Measurements from ENCODE around the gene USO1. TPM values are rescaled to one million over a fixed set of nuclear protein-coding genes. Genes with fewer than 3 reads are reported as not detected.
A peak's percentile ranks its signal among the peaks of the same experiment; 100 is the strongest.
"Not testable (repeated sequence)": the region's sequence is repeated elsewhere in the genome, so short reads cannot be mapped to it uniquely, and the experiment has no call there.

The USO1 gene
- total RNA-seq, 2 experiments from 2014 or later: 55.2 to 56.7 TPM

DNA sequence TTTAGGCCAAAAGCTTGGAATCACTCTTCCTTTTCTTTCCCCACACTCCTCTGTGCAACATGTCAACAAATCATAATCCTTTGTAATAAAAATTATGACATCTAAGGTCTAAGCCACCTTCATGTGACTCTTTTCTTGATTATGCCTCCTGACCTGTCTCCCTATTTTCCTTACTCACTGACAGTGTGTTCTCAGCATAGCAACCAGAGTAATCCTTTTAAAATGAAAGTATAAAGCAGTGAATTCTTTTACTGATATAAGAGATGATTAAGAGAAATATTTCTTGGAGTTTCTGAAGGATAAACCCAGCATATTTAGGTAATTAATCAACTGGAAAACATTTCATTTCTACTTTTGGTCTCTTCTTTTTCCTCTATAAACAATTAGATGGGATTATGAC, 44.7 kb downstream of the USO1 start:
- ChIA-PET POLR2A (no interaction called here), CTCF (interaction anchor here (0.6 to 1.5 kb wide), 3 partner anchors 15 to 28 kb away, joined by 3 to 4 read pairs (median 4); no protein-coding TSS in a partner anchor)
- peaks cover 16% of the 10 kb centered on the region for H3K36me3 Mint-ChIP-seq (ENCODE audit: low read depth)
- DNase-seq (no peak), ATAC-seq (no peak)
- H3K27me3 Mint-ChIP-seq: no peaks in the 10 kb centered on the region
- no peaks in the 10 kb centered on the region for H3K9me3 Mint-ChIP-seq (ENCODE audit: low read depth)
- intact Hi-C loops (cut with DNase I, micrococcal nuclease): no loop called here
- no peak overlapping the region for H3K4me3 Mint-ChIP-seq
- peaks cover 2% of the 10 kb centered on the region for H3K4me1 Mint-ChIP-seq
- H3K27ac Mint-ChIP-seq: no peak overlapping the region

DNA sequence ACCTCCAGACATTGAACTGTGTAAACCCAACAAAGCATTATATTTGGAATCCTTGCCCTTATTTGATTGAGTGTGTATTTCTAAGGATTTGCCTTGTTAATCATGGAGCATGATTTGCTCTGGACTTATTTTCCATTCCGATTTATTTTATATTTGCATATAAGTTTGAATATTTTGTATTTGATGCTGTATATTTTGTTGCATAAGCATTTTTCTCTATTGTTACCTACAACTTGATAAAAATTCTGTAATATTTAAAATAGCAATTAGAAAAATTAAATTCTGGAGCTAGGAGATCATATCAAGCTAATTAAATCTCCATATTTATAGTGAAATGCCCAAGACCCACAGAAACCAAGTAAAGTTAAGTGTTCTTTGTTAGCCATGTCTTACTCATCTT, 47.2 kb downstream of the USO1 start:
- Mint-ChIP-seq H3K4me1 (peaks cover 2% of the 10 kb centered on the region), H3K27me3 (no peaks in the 10 kb centered on the region), H3K27ac (no peak overlapping the region), H3K4me3 (no peak overlapping the region), H3K36me3 (ENCODE audit: low read depth) (peaks cover 35% of the 10 kb centered on the region), H3K9me3 (ENCODE audit: low read depth) (peaks cover 5% of the 10 kb centered on the region)
- CTCF ChIA-PET: interaction anchor here (1.8 kb wide), 1 partner anchor 8 kb away, joined by 4 read pairs; no protein-coding TSS in a partner anchor
- intact Hi-C loops (cut with DNase I, micrococcal nuclease): no loop called here
- POLR2A ChIA-PET: no interaction called here
- ATAC-seq (no peak), DNase-seq (no peak)

DNA sequence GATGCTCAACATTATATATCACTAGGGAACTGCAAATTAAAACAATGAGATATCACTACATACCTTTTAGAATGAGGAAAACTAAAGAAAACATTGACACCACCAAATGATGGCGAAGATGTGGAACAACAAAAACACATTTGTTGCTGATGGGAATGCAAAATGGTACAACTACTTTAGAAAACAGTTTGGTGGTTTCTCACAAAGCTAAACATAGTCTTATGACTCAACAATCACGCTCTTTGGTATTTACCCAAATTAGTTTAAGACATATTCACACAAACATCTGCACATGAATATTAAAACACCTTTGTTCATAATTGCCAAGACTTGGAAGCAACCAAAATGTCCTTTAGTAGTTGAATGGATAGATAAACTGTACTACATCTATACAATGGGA, 53.2 kb downstream of the USO1 start:
- peaks cover 5% of the 10 kb centered on the region for H3K9me3 Mint-ChIP-seq (ENCODE audit: low read depth)
- H3K4me1 Mint-ChIP-seq: peaks cover 3% of the 10 kb centered on the region
- no peaks in the 10 kb centered on the region for H3K27me3 Mint-ChIP-seq
- H3K4me3 Mint-ChIP-seq: no peak overlapping the region
- ChIA-PET CTCF (no interaction called here), POLR2A (no interaction called here)
- H3K27ac Mint-ChIP-seq: no peak overlapping the region
- intact Hi-C loops (cut with DNase I, micrococcal nuclease): no loop called here
- ATAC-seq (no peak), DNase-seq (no peak)
- peaks cover 50% of the 10 kb centered on the region for H3K36me3 Mint-ChIP-seq (ENCODE audit: low read depth)

DNA sequence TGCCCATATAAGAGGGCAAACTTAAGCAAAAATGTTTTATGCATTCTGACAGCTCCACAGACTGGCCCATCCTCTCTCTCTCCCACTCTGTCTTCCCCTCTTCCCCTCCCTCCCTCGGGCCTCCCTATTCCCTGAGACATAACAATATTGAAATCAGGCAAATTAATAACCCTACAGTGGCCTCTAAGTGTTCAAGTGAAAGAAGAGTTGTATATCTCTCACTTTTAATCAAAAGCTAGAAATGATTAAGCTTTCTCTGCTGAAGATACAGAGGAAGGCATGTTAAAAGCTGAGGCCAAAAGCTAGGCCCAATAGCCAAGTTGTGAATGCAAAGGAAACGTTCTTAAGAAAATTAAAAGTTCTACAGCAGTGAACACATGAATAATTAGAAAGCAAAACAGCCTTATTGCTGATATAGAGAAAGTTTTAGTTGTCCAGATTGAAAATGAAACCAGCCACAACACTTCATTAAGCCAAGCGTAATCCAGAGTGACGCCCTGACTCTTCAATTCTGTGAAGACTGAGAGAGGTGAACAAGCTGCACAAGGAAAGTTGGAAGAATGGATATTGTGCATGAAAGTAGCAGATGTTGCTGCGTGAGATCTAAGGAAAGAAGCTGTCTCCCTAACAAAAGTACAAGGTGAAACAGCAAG, 54.9 kb downstream of the USO1 start:
- H3K9me3 Mint-ChIP-seq (ENCODE audit: low read depth): peaks cover 5% of the 10 kb centered on the region
- peak; percentile 47 for ATAC-seq
- CTCF ChIA-PET: interaction anchor here (0.7 to 0.8 kb wide), 2 partner anchors 9 to 54 kb away, joined by 3 read pairs; no protein-coding TSS in a partner anchor
- intact Hi-C loops (cut with DNase I, micrococcal nuclease): no loop called here
- no peak overlapping the region for H3K27ac Mint-ChIP-seq
- POLR2A ChIA-PET: no interaction called here
- no peaks in the 10 kb centered on the region for H3K27me3 Mint-ChIP-seq
- H3K36me3 Mint-ChIP-seq (ENCODE audit: low read depth): peaks cover 47% of the 10 kb centered on the region
- DNase-seq: no peak
- no peak overlapping the region for H3K4me3 Mint-ChIP-seq
- H3K4me1 Mint-ChIP-seq: peaks cover 3% of the 10 kb centered on the region

DNA sequence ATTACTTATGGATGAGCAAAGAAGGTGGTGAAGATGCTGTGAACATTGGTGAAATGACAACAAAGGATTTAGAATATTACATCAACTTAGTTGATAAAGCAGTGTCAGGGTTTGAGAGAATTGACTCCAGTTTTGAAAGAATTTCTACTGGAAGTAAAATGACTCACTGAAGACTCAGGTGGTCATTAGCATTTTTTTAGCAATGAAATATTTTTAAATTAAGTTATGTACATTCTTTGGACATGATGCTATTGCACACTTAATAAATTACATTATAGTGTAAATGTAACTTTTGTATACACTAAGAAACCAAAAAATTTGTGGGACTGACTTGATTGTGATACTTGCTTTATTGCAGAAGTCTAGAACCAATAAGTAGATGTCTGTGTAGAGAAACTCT, 56.9 kb downstream of the USO1 start:
- DNase-seq (no peak), ATAC-seq (no peak)
- Mint-ChIP-seq H3K9me3 (ENCODE audit: low read depth) (no peaks in the 10 kb centered on the region), H3K4me3 (no peak overlapping the region), H3K4me1 (peaks cover 3% of the 10 kb centered on the region), H3K27ac (no peak overlapping the region), H3K36me3 (ENCODE audit: low read depth) (peaks cover 28% of the 10 kb centered on the region), H3K27me3 (no peaks in the 10 kb centered on the region)
- POLR2A ChIA-PET: no interaction called here
- CTCF ChIA-PET: interaction anchor here (1.2 kb wide), 1 partner anchor 57 kb away, joined by 3 read pairs; the partner anchor contains the start of gene USO1
- intact Hi-C loops (cut with DNase I, micrococcal nuclease): no loop called here

DNA sequence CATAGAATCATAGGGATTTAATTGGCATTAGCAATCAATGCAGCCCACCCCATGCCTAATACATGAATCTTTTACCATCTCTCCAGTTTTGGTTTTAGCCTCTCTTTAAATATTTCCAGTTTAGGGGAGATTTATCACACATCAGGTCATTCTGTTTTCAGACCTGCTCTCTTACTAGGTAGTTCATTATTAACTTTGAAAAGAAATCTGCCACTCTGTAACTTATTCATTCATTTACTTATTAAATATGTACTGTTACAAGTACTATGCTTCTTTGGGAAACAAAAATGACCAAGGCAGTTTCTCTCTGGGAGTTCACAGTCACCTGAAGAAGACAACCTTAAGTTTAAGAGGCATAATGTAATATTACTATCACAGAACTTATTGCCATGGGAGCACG, 62.1 kb downstream of the USO1 start:
- peaks cover 18% of the 10 kb centered on the region for H3K36me3 Mint-ChIP-seq (ENCODE audit: low read depth)
- CTCF ChIA-PET: interaction anchor here (1.1 kb wide), 1 partner anchor 18 kb away, joined by 4 read pairs; no protein-coding TSS in a partner anchor
- no peak overlapping the region for H3K27ac Mint-ChIP-seq
- intact Hi-C loops (cut with DNase I, micrococcal nuclease): no loop called here
- no peak for DNase-seq
- H3K27me3 Mint-ChIP-seq: no peaks in the 10 kb centered on the region
- no peak overlapping the region for H3K4me3 Mint-ChIP-seq
- POLR2A ChIA-PET: no interaction called here
- no peak for ATAC-seq
- no peaks in the 10 kb centered on the region for H3K4me1 Mint-ChIP-seq
- no peaks in the 10 kb centered on the region for H3K9me3 Mint-ChIP-seq (ENCODE audit: low read depth)

DNA sequence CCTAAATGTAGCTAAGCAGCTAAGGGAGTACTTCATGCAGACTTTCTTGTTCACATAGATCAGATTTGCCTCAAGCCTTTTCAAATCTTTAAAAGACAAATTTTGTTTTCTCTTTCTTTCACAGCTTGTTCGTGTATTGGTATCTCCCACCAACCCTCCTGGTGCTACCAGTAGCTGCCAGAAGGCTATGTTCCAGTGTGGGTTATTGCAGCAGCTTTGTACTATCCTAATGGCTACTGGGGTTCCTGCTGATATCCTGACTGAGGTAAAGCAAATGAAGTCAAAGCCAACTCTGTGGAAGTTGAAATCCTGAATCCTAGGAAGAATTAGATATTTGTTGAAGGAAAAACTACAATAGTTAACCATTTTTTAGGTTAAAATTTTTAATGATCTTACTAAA, 62.6 kb downstream of the USO1 start:
- H3K36me3 Mint-ChIP-seq (ENCODE audit: low read depth): peaks cover 16% of the 10 kb centered on the region
- H3K9me3 Mint-ChIP-seq (ENCODE audit: low read depth): no peaks in the 10 kb centered on the region
- no peak overlapping the region for H3K27ac Mint-ChIP-seq
- no peaks in the 10 kb centered on the region for H3K27me3 Mint-ChIP-seq
- intact Hi-C loops (cut with DNase I, micrococcal nuclease): no loop called here
- no peaks in the 10 kb centered on the region for H3K4me1 Mint-ChIP-seq
- H3K4me3 Mint-ChIP-seq: no peak overlapping the region
- ChIA-PET POLR2A (no interaction called here), CTCF (interaction anchor here (1.1 kb wide), 1 partner anchor 18 kb away, joined by 4 read pairs; no protein-coding TSS in a partner anchor)
- ATAC-seq (no peak), DNase-seq (no peak)

DNA sequence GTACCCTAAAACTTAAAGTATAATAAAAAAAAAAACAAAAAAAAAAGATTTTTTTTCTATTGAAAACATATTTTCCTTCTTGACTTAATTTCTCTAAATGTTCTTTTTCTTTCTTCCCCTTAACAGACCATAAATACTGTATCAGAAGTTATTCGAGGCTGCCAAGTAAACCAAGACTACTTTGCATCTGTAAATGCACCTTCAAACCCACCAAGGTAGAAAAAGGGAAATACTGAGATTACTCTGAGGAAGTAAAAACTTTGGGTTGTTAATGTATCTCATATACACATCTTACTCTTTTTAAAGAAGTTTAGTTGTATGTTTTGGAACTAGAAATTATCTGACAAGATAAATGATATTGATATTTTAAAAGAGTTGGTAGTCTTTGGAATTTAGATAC, 65.6 kb downstream of the USO1 start:
- ChIA-PET POLR2A (no interaction called here), CTCF (no interaction called here)
- no peaks in the 10 kb centered on the region for H3K4me1 Mint-ChIP-seq
- H3K27me3 Mint-ChIP-seq: no peaks in the 10 kb centered on the region
- DNase-seq (no peak), ATAC-seq (no peak)
- no peak overlapping the region for H3K4me3 Mint-ChIP-seq
- peaks cover 19% of the 10 kb centered on the region for H3K36me3 Mint-ChIP-seq (ENCODE audit: low read depth)
- intact Hi-C loops (cut with DNase I, micrococcal nuclease): no loop called here
- H3K27ac Mint-ChIP-seq: no peak overlapping the region
- H3K9me3 Mint-ChIP-seq (ENCODE audit: low read depth): no peaks in the 10 kb centered on the region

DNA sequence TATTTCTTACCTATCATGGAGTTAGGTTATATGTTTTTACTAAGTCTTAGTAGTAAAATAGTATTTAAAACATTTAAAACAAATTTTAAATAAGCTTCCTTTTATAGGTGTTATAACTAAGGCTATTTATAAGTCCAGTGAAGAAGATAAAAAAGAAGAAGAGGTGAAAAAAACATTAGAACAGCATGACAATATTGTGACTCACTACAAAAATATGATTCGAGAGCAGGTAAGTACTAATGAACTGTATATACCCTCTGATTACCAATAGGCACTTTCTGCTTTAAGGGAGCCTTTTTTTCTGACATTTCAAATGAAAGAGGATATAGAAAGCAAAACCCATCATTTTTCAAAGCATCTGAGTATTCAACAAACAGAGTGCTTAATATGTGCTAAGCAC, 76.6 kb downstream of the USO1 start:
- Mint-ChIP-seq H3K9me3 (ENCODE audit: low read depth) (no peaks in the 10 kb centered on the region), H3K36me3 (ENCODE audit: low read depth) (peaks cover 27% of the 10 kb centered on the region), H3K27me3 (no peaks in the 10 kb centered on the region), H3K4me1 (no peaks in the 10 kb centered on the region), H3K4me3 (no peak overlapping the region), H3K27ac (no peak overlapping the region)
- ChIA-PET POLR2A (no interaction called here), CTCF (no interaction called here)
- ATAC-seq: no peak
- intact Hi-C loops (cut with DNase I, micrococcal nuclease): no loop called here
- DNase-seq: no peak

DNA sequence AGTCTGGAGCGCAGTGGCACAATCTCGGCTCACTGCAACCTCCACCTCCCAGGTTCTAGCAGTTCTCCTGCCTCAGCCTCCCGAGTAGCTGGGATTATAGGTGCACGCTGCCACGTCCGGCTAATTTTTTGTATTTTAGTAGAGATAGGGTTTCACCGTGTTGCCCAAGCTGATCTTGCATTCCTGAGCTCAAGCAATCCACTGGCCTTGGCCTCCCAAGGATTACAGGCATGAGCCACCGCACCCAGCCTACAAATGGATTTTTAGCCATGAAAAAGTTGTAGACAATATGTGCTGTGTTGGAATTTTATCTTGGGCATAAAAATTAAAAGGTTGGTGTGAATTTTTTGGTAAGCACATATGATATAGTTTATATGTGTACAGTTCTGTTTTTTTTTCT, 81.7 kb downstream of the USO1 start:
- H3K9me3 Mint-ChIP-seq (ENCODE audit: low read depth); ATAC-seq; H3K27ac Mint-ChIP-seq; H3K4me3 Mint-ChIP-seq; H3K27me3 Mint-ChIP-seq; DNase-seq; H3K4me1 Mint-ChIP-seq; intact Hi-C loops (cut with DNase I, micrococcal nuclease): not testable (repeated sequence)
- ChIA-PET POLR2A (interaction anchor here (0.5 kb wide), 1 partner anchor 117 kb away, joined by 4 read pairs; no protein-coding TSS in a partner anchor), CTCF (interaction anchor here (0.6 to 0.9 kb wide), 2 partner anchors 42 to 249 kb away, joined by 3 read pairs; no protein-coding TSS in a partner anchor)
- H3K36me3 Mint-ChIP-seq (ENCODE audit: low read depth): peaks cover 23% of the 10 kb centered on the region

DNA sequence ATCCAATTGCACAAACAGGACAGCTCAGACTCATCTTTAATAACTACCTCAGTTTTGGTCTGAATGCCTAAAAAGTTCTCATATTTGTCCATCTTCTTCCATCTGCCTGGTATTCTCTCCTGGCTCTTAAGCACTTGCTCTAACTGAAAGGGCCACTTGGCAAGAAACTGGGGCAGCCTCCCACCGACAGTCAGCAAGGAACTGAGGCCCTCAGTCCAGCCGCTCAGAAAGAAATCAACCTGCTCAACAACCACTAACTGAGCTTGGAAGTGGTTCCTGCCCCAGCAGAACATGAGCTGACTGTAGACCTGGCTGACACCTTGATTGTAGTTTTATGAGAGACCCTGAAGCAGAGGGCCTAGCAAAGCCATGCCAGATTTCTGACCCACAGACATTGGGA, 93.5 kb downstream of the USO1 start:
- H3K27ac Mint-ChIP-seq: no peak overlapping the region
- no peaks in the 10 kb centered on the region for H3K27me3 Mint-ChIP-seq
- H3K36me3 Mint-ChIP-seq (ENCODE audit: low read depth): peaks cover 14% of the 10 kb centered on the region
- H3K4me1 Mint-ChIP-seq: peaks cover 4% of the 10 kb centered on the region
- CTCF ChIA-PET: interaction anchor here (0.9 kb wide), 1 partner anchor 10 kb away, joined by 5 read pairs; no protein-coding TSS in a partner anchor
- H3K4me3 Mint-ChIP-seq: no peak overlapping the region
- no peaks in the 10 kb centered on the region for H3K9me3 Mint-ChIP-seq (ENCODE audit: low read depth)
- DNase-seq: no peak
- ATAC-seq: no peak
- POLR2A ChIA-PET: interaction anchor here (0.6 kb wide), 1 partner anchor 294 kb away, joined by 4 read pairs; no protein-coding TSS in a partner anchor
- intact Hi-C loops (cut with DNase I, micrococcal nuclease): no loop called here

DNA sequence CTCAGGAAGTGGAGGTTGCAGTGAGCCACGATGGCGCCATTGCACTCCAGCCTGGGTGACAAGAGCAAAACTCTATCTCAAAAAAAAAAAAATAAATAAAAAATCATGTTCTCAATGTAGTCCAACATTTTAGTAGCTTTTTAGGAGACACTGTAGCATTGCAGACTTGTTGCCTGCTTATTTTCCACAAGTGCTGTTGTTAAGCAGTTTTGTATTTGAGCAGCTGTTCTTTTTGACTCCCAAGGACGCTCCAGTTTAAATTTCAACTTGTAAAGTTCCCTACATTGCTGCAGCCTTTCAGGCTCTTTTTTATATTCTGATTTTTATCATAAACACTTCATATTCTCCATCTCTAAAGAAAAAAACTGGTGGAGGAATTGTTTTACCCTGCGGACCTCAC, 94.7 kb downstream of the USO1 start:
- peaks cover 12% of the 10 kb centered on the region for H3K36me3 Mint-ChIP-seq (ENCODE audit: low read depth)
- CTCF ChIA-PET: interaction anchor here (0.8 kb wide), 1 partner anchor 165 kb away, joined by 3 read pairs; no protein-coding TSS in a partner anchor

More for the DNA sequence above, 94.7 kb downstream of the USO1 start:
- Mint-ChIP-seq H3K27ac (no peak overlapping the region), H3K27me3 (no peaks in the 10 kb centered on the region), H3K4me1 (peaks cover 4% of the 10 kb centered on the region), H3K9me3 (ENCODE audit: low read depth) (no peaks in the 10 kb centered on the region), H3K4me3 (no peak overlapping the region)
- POLR2A ChIA-PET: no interaction called here
- DNase-seq (no peak), ATAC-seq (no peak)
- intact Hi-C loops (cut with DNase I, micrococcal nuclease): no loop called here

Data from activated CD4-positive, alpha-beta T cell treated with anti-CD3 and anti-CD28 coated beads for 36 hours (primary cell).